Upper lobe of left lung (tissue), 6 donors: ENCODE results near the gene ZXDC. TPM values are rescaled to one million over a fixed set of nuclear protein-coding genes. Genes with fewer than 3 reads are reported as not detected.

Experiments
- ATAC-seq, 2 donors: fragments of 200-7000 bp; cut with Tn5 transposase; one replicate each; pipeline ENCODE4 v1.9.1; 2022; ENCODE audit warnings: mild to moderate bottlenecking in 2 of 2, moderate library complexity in 2 of 2; ENCODE audit not compliant: low FRiP score in 2 of 2
- DNase-seq, 2 donors: peaks; one replicate each; pipeline ENCODE4 v3.0.0-alpha.2; 2019 to 2020
- H3K27ac ChIP-seq, 4 donors: fragments of 200-600 bp; sonication (generic); one replicate each; pipeline ENCODE4 v1.5.1; 2016 to 2019
- H3K27me3 ChIP-seq, 4 donors: fragments of 200-600 bp; sonication (generic); one replicate each; pipeline ENCODE4 v1.5.1; 2017 to 2019
- H3K36me3 ChIP-seq, 4 donors: fragments of 200-600 bp; sonication (generic); one replicate each; pipeline ENCODE4 v1.5.1; 2016 to 2019
- H3K4me1 ChIP-seq, 4 donors: fragments of 200-600 bp; sonication (generic); one replicate each; pipeline ENCODE4 v1.5.1; 2018 to 2019
- H3K4me3 ChIP-seq, 4 donors: fragments of 200-600 bp; sonication (generic); one replicate each; pipeline ENCODE4 v1.5.1; 2017 to 2019; ENCODE audit warnings: mild to moderate bottlenecking in 2 of 4, moderate library complexity in 1 of 4
- H3K9me3 ChIP-seq, 4 donors: fragments of 200-600 bp; sonication (generic); one replicate each; pipeline ENCODE4 v1.5.1; 2018 to 2019
- EP300 ChIP-seq, 4 donors: sonication (generic); formaldehyde crosslinking; IDR thresholded peaks; one replicate each; pipeline ENCODE4 v1.5.1; 2017; ENCODE audit warnings: antibody characterized with exemption in 4 of 4, control low read depth in 2 of 4
- POLR2A ChIP-seq, 4 donors: fragments of 450-650 bp; IDR thresholded peaks; one replicate each; pipeline ENCODE4 v1.5.1; 2016 to 2017; ENCODE audit warnings: antibody characterized with exemption in 4 of 4, mild to moderate bottlenecking in 2 of 4
- POLR2AphosphoS5 ChIP-seq, 2 donors: sonication (generic); formaldehyde crosslinking; IDR thresholded peaks; one replicate each; pipeline ENCODE4 v1.5.1; 2017; ENCODE audit warnings: antibody characterized with exemption in 2 of 2
- WGBS, 2 donors: methylation state at CpG; one replicate each; pipeline ENCODE4 v1.1.5; 2017 to 2018; 5-methylcytosine and 5-hydroxymethylcytosine counted together
- total RNA-seq, 6 donors: library from RNA; depleted of rRNA in 4 of 6; stranded (reverse); fragments of >200 nt in 4 of 6; gene quantifications; one replicate each; pipeline versions ENCODE4 v1.1.0 to v1.2.1, GENCODE V29; 2016 to 2021
- TF ChIP-seq, protein P1 (sequence below), 6 experiments: fragments of 450-650 bp in 4 of 6; fragments of 200-600 bp in 2 of 6; sonication (generic) in 2 of 6; IDR thresholded peaks; one replicate each; pipeline ENCODE4 v1.5.1; 2016 to 2019; ENCODE audit warnings: antibody characterized with exemption in 6 of 6
- donor health status: DM: no; HTN: no; CAD: no; lungs with moderate emphysema.
- donor health status: DM: no; HTN: yes; CAD: no; lungs with severe emphysema.

The ZXDC gene
- total RNA-seq, 6 donors from 2014 or later: 35.9 to 112 (median 53.5) TPM

DNA sequence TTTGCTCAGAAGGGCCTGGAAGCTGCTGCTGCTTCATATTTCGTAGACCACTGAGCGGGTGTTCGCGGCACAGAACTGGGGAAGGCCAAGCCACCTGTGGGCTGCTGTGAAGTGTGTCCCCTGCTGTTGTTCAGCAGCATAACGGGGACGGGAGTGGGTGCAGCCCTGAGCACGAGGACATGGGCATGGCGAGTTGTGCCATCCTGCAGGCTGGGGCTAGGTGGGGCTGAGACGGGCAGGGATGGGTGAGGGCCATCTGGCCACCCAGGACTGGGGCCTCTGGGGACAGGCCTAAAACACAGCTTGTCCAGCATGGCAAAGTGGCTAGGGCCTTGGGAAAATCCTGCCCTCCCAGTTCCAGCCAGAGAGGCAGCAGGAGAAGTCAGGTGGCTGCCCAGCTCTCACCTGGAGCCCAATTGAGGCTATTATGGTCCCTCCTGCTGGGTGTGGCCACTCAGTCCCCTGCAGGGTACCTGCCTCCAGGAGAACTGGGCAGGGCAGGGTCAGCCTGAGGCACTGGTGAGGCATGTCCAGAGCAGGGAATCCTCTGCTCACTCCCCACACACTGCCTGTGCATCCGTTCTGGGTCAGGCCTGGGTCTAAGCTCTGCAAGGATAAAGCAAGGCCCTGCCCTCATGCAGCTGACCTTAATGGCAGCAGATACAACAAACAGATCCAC is 51.5 kb downstream of the ZXDC start:
- no peaks in the 10 kb centered on the region for H3K27me3 ChIP-seq
- no peak for TF ChIP-seq POLR2AphosphoS5 (IDR thresholded peaks at IDR 0.05)
- no peak for TF ChIP-seq EP300 (IDR thresholded peaks at IDR 0.05)
- no peak for TF ChIP-seq POLR2A (IDR thresholded peaks at IDR 0.05)
- TF ChIP-seq, protein P1, sequence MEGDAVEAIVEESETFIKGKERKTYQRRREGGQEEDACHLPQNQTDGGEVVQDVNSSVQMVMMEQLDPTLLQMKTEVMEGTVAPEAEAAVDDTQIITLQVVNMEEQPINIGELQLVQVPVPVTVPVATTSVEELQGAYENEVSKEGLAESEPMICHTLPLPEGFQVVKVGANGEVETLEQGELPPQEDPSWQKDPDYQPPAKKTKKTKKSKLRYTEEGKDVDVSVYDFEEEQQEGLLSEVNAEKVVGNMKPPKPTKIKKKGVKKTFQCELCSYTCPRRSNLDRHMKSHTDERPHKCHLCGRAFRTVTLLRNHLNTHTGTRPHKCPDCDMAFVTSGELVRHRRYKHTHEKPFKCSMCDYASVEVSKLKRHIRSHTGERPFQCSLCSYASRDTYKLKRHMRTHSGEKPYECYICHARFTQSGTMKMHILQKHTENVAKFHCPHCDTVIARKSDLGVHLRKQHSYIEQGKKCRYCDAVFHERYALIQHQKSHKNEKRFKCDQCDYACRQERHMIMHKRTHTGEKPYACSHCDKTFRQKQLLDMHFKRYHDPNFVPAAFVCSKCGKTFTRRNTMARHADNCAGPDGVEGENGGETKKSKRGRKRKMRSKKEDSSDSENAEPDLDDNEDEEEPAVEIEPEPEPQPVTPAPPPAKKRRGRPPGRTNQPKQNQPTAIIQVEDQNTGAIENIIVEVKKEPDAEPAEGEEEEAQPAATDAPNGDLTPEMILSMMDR (IDR thresholded peaks at IDR 0.05): no peak
- H3K27ac ChIP-seq: no peak overlapping the region
- 95 to 98% methylated on average over 9 to 10 of the region's 10 CpGs for WGBS, 2 donors
- no peak overlapping the region for H3K4me3 ChIP-seq
- H3K4me1 ChIP-seq: no peaks in the 10 kb centered on the region
- DNase-seq: no peak
- no peaks in the 10 kb centered on the region for H3K36me3 ChIP-seq
- peaks cover 0 to 14% (median 13%) of the 10 kb centered on the region in 4 donors for H3K9me3 ChIP-seq
- ATAC-seq: no peak

DNA sequence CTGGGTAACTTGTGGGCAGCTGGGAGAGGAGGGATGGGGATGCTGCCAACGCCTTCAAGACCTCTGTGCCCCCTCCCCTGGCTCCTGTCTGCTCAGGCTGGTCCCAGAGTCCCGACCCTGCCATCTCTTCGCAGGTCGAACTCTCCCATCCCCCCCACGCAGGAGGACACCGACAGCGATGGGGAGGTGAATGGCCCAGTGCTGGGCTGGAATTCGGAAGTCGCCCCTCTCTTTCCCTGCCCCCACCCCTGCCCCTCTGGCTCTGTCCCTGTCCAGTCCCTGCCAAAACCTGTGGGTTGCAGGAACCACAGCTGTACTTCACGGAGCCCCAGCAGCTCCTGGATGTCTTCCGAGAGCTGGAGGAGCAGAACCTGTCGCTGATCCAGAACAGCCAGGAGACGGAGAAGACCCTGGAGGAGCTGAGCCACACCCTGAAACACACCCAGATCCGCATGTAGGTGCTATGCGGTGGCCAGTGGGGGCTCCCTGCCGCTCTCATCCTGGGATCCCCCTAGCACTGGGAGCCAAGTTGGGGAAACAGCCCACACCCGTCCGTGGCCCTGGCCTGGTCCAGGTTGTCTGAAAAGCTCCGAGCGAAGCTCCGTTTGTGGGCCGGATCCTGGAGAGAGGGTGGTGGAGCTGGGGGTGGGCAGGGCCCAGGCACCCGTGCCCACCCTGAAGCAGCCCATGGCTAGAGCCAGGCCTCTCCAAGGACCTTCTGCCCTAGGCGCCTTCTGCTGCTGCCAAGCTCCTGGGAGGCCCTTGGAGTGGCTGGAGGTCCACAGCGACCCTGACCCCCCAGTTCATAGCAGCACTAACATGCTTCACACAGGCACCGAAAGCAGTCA is 52.3 kb downstream of the ZXDC start:
- ATAC-seq (no peak), DNase-seq (no peak)
- Histone ChIP-seq H3K9me3 (peaks cover 0 to 14% (median 13%) of the 10 kb centered on the region in 4 donors), H3K27ac (no peak overlapping the region), H3K4me3 (no peak overlapping the region), H3K4me1 (no peaks in the 10 kb centered on the region), H3K27me3 (no peaks in the 10 kb centered on the region), H3K36me3 (no peaks in the 10 kb centered on the region)
- no peak for TF ChIP-seq POLR2A (IDR thresholded peaks at IDR 0.05)
- TF ChIP-seq, protein P1 (IDR thresholded peaks at IDR 0.05): no peak
- no peak for TF ChIP-seq POLR2AphosphoS5 (IDR thresholded peaks at IDR 0.05)
- TF ChIP-seq EP300 (IDR thresholded peaks at IDR 0.05): no peak
- 84 to 89% methylated on average over 13 to 21 of the region's 26 CpGs for WGBS, 2 donors

DNA sequence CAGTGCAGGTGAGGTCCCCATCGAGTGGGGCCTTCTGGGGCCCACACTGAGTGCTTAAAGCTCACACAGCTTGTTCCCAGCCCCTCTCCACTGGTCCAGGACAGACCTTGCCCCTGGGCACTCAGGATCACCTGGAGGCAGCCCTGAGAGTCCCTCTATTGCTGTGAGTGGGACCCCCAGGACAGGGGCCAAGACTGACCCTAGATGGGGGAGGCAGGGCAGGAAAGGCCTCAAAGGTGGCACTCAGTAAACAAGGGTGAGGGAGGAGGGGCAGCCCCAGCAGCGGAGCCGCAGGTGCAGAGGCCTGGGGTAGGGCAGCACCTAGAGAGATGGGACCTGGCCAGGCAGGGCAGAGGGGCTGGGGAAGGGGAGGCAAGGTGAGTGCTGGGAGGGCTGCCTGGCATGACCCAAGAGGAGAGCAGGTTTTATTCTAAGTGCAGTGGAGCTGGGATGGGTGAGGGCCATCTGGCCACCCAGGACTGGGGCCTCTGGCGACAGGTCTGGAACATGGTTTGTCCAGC is 53.1 kb downstream of the ZXDC start:
- no peak for DNase-seq
- H3K27me3 ChIP-seq: no peaks in the 10 kb centered on the region
- no peak for TF ChIP-seq POLR2A (IDR thresholded peaks at IDR 0.05)
- peak in 1 of 2 donors; percentile 11 for ATAC-seq
- H3K4me3 ChIP-seq: no peak overlapping the region
- peaks cover 0 to 13% (median 12%) of the 10 kb centered on the region in 4 donors for H3K9me3 ChIP-seq
- H3K27ac ChIP-seq: no peak overlapping the region
- H3K36me3 ChIP-seq: no peaks in the 10 kb centered on the region
- H3K4me1 ChIP-seq: no peaks in the 10 kb centered on the region
- 84 to 94% methylated on average over 3 to 4 of the region's 4 CpGs for WGBS, 2 donors

DNA sequence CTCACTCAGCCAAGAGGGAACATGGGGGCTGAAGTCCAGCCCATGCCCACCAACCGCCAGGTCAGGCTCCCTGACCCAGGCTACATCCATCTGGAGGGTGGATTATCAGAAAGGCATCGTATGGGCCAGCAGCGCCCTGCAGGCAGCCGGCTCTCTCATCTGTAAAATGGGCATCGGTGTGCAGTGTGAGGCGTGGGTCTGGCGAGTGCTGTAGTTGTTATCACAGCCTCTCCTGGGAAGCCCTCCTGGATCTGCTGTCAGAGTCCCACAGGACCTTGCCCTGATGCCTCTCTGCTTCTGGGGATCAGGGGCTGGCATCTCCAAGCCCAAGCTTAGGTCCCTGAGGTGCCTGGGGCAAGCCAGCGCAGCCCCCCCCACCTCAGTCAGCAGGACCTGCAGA is 53.6 kb downstream of the ZXDC start:
- DNase-seq (no peak), ATAC-seq (no peak)
- Histone ChIP-seq H3K27ac (no peak overlapping the region), H3K4me3 (no peak overlapping the region), H3K4me1 (no peaks in the 10 kb centered on the region), H3K36me3 (no peaks in the 10 kb centered on the region), H3K27me3 (peaks cover 0 to 3% (median 0%) of the 10 kb centered on the region in 4 donors), H3K9me3 (peaks cover 0 to 13% (median 11%) of the 10 kb centered on the region in 4 donors)
- TF ChIP-seq EP300 (IDR thresholded peaks at IDR 0.05): no peak
- no peak for TF ChIP-seq POLR2A (IDR thresholded peaks at IDR 0.05)
- TF ChIP-seq POLR2AphosphoS5 (IDR thresholded peaks at IDR 0.05): no peak
- TF ChIP-seq, protein P1 (IDR thresholded peaks at IDR 0.05): no peak
- 93 to 100% methylated on average over 4 to 8 of the region's 8 CpGs for WGBS, 2 donors

DNA sequence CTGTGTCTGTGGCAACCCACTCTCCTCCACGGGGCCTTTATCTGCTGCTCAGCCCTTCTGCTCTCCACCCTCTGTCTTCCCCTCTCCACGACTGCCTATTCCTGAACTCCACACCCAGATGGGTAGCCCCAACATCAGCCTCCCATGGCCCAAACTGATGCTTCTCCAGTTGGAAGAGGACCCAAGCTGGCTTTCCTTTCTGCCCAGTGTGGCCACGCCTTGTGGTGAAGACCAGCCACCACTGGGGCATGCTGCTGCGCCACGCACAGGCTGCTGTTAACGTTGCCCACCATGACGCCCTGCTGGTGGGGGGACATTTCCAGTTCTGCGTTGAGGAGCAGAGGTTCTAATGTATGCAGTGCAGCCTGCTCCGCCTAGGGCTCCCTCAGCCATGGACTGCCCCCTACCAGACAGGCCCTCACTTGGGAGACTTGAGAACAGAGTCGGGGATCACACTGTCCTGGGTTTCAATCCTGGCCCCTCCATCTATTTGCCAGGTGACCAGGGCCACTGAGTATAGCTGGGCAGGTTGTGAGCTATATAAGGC is 54.0 kb downstream of the ZXDC start:
- WGBS, 2 donors: 55 to 84% methylated on average over 2 to 10 of the region's 10 CpGs
- ATAC-seq: no peak
- Histone ChIP-seq H3K4me3 (no peak overlapping the region), H3K9me3 (peaks cover 0 to 13% (median 11%) of the 10 kb centered on the region in 4 donors), H3K27ac (no peak overlapping the region), H3K36me3 (no peaks in the 10 kb centered on the region), H3K4me1 (no peaks in the 10 kb centered on the region), H3K27me3 (peaks cover 0 to 3% (median 0%) of the 10 kb centered on the region in 4 donors)
- no peak for DNase-seq
- TF ChIP-seq POLR2A (IDR thresholded peaks at IDR 0.05) (no peak), EP300 (IDR thresholded peaks at IDR 0.05) (no peak), POLR2AphosphoS5 (IDR thresholded peaks at IDR 0.05) (no peak)
- TF ChIP-seq, protein P1 (IDR thresholded peaks at IDR 0.05): no peak
